Measurements from ENCODE around the gene PPIE. TPM values are rescaled to one million over a fixed set of nuclear protein-coding genes. Genes with fewer than 3 reads are reported as not detected.

PPIE gene
- total and polyA plus RNA-seq, 2 experiments from 2014 or later: 35.5 to 61.2 TPM

GRCh38 chr1:39751595-39751994 lies 12.9 kb downstream of the PPIE start:
- no peaks in the 10 kb centered on the region for H3K9me3 ChIP-seq (ENCODE audit: low read depth)
- H3K4me2 ChIP-seq: no peak overlapping the region
- WGBS (ENCODE audit: low lambda C conversion rate, missing lambda C conversion rate): over 99% methylated on average over 7 of the region's 7 CpGs
- no peak overlapping the region for H3K27ac ChIP-seq
- H4K20me1 ChIP-seq (ENCODE audit: insufficient read depth, poor library complexity, severe bottlenecking): no peaks in the 10 kb centered on the region
- DNase-seq (ENCODE audit: low spot score): no peak
- H2AFZ ChIP-seq: no peak overlapping the region
- no peaks in the 10 kb centered on the region for H3K79me2 ChIP-seq
- H3K36me3 ChIP-seq (replicated peaks; ENCODE audit: insufficient read depth, low read depth): no peaks in the 10 kb centered on the region
- TF ChIP-seq EZH2 (IDR thresholded peaks at IDR 0.05; ENCODE audit: borderline replicate concordance) (no peak), CTCF (IDR thresholded peaks at IDR 0.05; ENCODE audit: poor library complexity) (no peak), EZH2phosphoT487 (IDR thresholded peaks at IDR 0.05; ENCODE audit: low read depth, severe bottlenecking, unreplicated experiment) (no peak)
- no peaks in the 10 kb centered on the region for H3K9me2 ChIP-seq (replicated peaks; ENCODE audit: insufficient read depth)
- H3K27me3 ChIP-seq: no peaks in the 10 kb centered on the region
- H3K4me1 ChIP-seq (ENCODE audit: insufficient read depth): no peaks in the 10 kb centered on the region
- no peak overlapping the region for H3K4me3 ChIP-seq

- no peaks in the 10 kb centered on the region for H3K4me1 ChIP-seq (ENCODE audit: insufficient read depth)
- H3K4me2 ChIP-seq: no peak overlapping the region
- no peak for TF ChIP-seq EZH2 (IDR thresholded peaks at IDR 0.05; ENCODE audit: borderline replicate concordance)
- no peak for TF ChIP-seq EZH2phosphoT487 (IDR thresholded peaks at IDR 0.05; ENCODE audit: low read depth, severe bottlenecking, unreplicated experiment)
- no peak for TF ChIP-seq CTCF (IDR thresholded peaks at IDR 0.05; ENCODE audit: poor library complexity)
- H3K36me3 ChIP-seq (replicated peaks; ENCODE audit: insufficient read depth, low read depth): no peaks in the 10 kb centered on the region
- H3K9me2 ChIP-seq (replicated peaks; ENCODE audit: insufficient read depth): no peaks in the 10 kb centered on the region
- no peak overlapping the region for H3K27ac ChIP-seq
- no peaks in the 10 kb centered on the region for H3K9me3 ChIP-seq (ENCODE audit: low read depth)
- no peaks in the 10 kb centered on the region for H4K20me1 ChIP-seq (ENCODE audit: insufficient read depth, poor library complexity, severe bottlenecking)
- WGBS (ENCODE audit: low lambda C conversion rate, missing lambda C conversion rate): 90% methylated on average over 6 of the region's 6 CpGs
- no peak for DNase-seq (ENCODE audit: low spot score)
- H3K4me3 ChIP-seq: no peak overlapping the region
- no peak overlapping the region for H2AFZ ChIP-seq
- H3K79me2 ChIP-seq: no peaks in the 10 kb centered on the region
- H3K27me3 ChIP-seq: no peaks in the 10 kb centered on the region
Measured at GRCh38 chr1:39752703-39753102, 14.0 kb downstream of the PPIE start.

GRCh38 chr1:39753132-39754025 lies 14.7 kb downstream of the PPIE start:
- Histone ChIP-seq H3K9me3 (ENCODE audit: low read depth) (no peaks in the 10 kb centered on the region), H3K27me3 (no peaks in the 10 kb centered on the region), H3K36me3 (replicated peaks; ENCODE audit: insufficient read depth, low read depth) (no peaks in the 10 kb centered on the region), H3K9me2 (replicated peaks; ENCODE audit: insufficient read depth) (no peaks in the 10 kb centered on the region), H3K4me3 (no peak overlapping the region), H3K79me2 (no peaks in the 10 kb centered on the region), H3K4me2 (no peak overlapping the region), H4K20me1 (ENCODE audit: insufficient read depth, poor library complexity, severe bottlenecking) (no peaks in the 10 kb centered on the region), H3K4me1 (ENCODE audit: insufficient read depth) (no peaks in the 10 kb centered on the region), H2AFZ (no peak overlapping the region), H3K27ac (no peak overlapping the region)
- DNase-seq (ENCODE audit: low spot score): no peak
- TF ChIP-seq EZH2phosphoT487 (IDR thresholded peaks at IDR 0.05; ENCODE audit: low read depth, severe bottlenecking, unreplicated experiment) (no peak), CTCF (IDR thresholded peaks at IDR 0.05; ENCODE audit: poor library complexity) (no peak), EZH2 (IDR thresholded peaks at IDR 0.05; ENCODE audit: borderline replicate concordance) (no peak)
- WGBS (ENCODE audit: low lambda C conversion rate, missing lambda C conversion rate): 96% methylated on average over 16 of the region's 16 CpGs
